Measurements from ENCODE around the gene PKP1.

The PKP1 gene

GRCh38 chr1:201366696-201367095 is 83.4 kb downstream of the PKP1 start:
- DNase-seq (no peak), ATAC-seq (no peak)
- Mint-ChIP-seq H3K9me3 (no peaks in the 10 kb centered on the region), H3K27me3 (peaks cover 53% of the 10 kb centered on the region), H3K4me3 (no peak overlapping the region), H3K4me1 (no peaks in the 10 kb centered on the region), H3K27ac (no peak overlapping the region)

DNA sequence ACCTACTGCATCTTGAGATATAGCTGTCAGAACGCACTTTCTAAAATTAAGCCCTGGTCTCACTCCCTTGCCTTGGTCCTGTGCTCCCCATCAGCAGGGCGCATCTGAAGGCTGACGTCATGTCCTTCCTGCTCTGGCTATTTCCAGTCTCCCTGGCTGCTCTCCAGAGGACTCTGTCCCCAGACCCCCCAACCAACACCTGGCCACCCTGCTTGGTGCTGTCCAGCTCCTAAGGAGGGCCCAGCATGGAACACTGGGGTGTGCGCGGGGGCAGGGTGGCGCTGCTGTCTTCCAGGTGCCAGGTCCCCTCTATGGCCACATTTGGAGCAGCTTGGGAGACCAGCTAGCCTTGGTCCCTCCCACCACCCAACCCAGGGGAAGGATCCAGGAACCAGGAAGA is 85.9 kb downstream of the PKP1 start:
- no peak overlapping the region for H3K4me3 Mint-ChIP-seq
- no peak overlapping the region for H3K27ac Mint-ChIP-seq
- ATAC-seq (no peak), DNase-seq (no peak)
- H3K4me1 Mint-ChIP-seq = no peaks in the 10 kb centered on the region
- H3K27me3 Mint-ChIP-seq = peaks cover 55% of the 10 kb centered on the region
- no peaks in the 10 kb centered on the region for H3K9me3 Mint-ChIP-seq

- Mint-ChIP-seq H3K27ac (no peak overlapping the region), H3K27me3 (peaks cover 63% of the 10 kb centered on the region), H3K4me1 (no peaks in the 10 kb centered on the region), H3K9me3 (no peaks in the 10 kb centered on the region), H3K4me3 (no peak overlapping the region)
- DNase-seq = no peak
- ATAC-seq = no peak
Observed at GRCh38 chr1:201370500-201370899, 87.2 kb downstream of the PKP1 start.

- Mint-ChIP-seq H3K4me1 (no peaks in the 10 kb centered on the region), H3K27ac (no peak overlapping the region), H3K27me3 (peaks cover 71% of the 10 kb centered on the region), H3K4me3 (no peak overlapping the region), H3K9me3 (no peaks in the 10 kb centered on the region)
- ATAC-seq = no peak
- no peak for DNase-seq
Observed at GRCh38 chr1:201371276-201371675, 88.0 kb downstream of the PKP1 start.

DNA sequence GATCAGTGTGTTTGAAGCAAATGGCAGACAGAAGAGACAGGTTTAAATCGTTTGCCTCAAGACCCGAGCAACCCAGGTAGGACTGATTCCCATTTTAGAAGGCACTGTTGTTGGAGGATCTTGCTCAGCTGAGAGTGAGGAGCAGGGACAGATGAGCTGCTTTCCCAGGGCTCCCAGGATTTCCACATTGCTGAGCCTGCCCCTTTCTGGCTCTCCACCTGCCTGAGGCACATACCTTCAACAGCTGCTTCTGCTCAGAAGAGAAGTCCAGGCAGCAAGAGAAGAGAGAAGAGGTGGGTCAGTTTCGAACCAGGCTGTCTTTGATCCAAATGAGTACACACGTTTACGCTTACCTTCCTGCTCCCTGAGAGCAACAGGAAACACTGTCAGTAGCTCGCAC is 88.5 kb downstream of the PKP1 start:
- Mint-ChIP-seq H3K27ac (no peak overlapping the region), H3K4me3 (no peak overlapping the region), H3K9me3 (no peaks in the 10 kb centered on the region), H3K4me1 (no peaks in the 10 kb centered on the region), H3K27me3 (peaks cover 73% of the 10 kb centered on the region)
- DNase-seq = no peak
- ATAC-seq = no peak

- Mint-ChIP-seq H3K9me3 (no peaks in the 10 kb centered on the region), H3K27me3 (peaks cover 53% of the 10 kb centered on the region), H3K27ac (no peak overlapping the region), H3K4me3 (no peak overlapping the region), H3K4me1 (no peaks in the 10 kb centered on the region)
- DNase-seq = no peak
- no peak for ATAC-seq
Observed at GRCh38 chr1:201374364-201374763, 91.1 kb downstream of the PKP1 start.

GRCh38 chr1:201375169-201375568 is 91.9 kb downstream of the PKP1 start:
- Mint-ChIP-seq H3K9me3 (no peaks in the 10 kb centered on the region), H3K27ac (no peak overlapping the region)

DNA sequence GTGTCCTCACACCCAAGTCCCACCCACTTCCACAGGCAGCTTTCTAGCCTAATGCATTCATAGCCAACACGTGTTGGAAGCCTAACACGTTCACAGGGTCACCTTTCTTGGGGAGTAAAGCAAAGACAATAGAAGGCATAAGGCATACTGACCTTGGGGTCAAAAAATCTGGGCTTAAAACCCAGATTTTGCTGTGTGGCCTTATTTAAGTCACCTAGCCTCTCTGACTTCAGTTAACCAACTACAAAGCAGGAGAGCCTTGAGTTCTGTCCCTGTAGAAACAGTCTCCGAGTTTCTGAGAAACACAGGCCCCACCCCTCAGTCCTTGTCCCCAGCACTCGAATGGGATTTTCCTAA is 92.8 kb downstream of the PKP1 start:
- H3K9me3 Mint-ChIP-seq = no peaks in the 10 kb centered on the region

More at GRCh38 chr1:201375169-201375568, 91.9 kb downstream of the PKP1 start:
- no peaks in the 10 kb centered on the region for H3K4me1 Mint-ChIP-seq
- DNase-seq = no peak
- ATAC-seq = no peak
- H3K27me3 Mint-ChIP-seq = peaks cover 50% of the 10 kb centered on the region
- H3K4me3 Mint-ChIP-seq = no peak overlapping the region

GRCh38 chr1:201376464-201377374 is 93.4 kb downstream of the PKP1 start:
- no peak overlapping the region for H3K4me3 Mint-ChIP-seq
- H3K27ac Mint-ChIP-seq = no peak overlapping the region
- peaks cover 38% of the 10 kb centered on the region for H3K27me3 Mint-ChIP-seq
- no peak for DNase-seq
- H3K4me1 Mint-ChIP-seq = no peaks in the 10 kb centered on the region
- H3K9me3 Mint-ChIP-seq = no peaks in the 10 kb centered on the region
- no peak for ATAC-seq

More for the DNA sequence above, 92.8 kb downstream of the PKP1 start:
- peaks cover 44% of the 10 kb centered on the region for H3K27me3 Mint-ChIP-seq
- DNase-seq = no peak
- H3K27ac Mint-ChIP-seq = no peak overlapping the region
- H3K4me3 Mint-ChIP-seq = no peak overlapping the region
- H3K4me1 Mint-ChIP-seq = no peaks in the 10 kb centered on the region
- ATAC-seq = no peak

GRCh38 chr1:201377611-201378092 is 94.3 kb downstream of the PKP1 start, which contains the start of gene TNNT2:
TNNT2 (minus strand) TSS chr1:201377680; CDS start chr1:201373254, 4,426 bp downstream.
- DNase-seq = no peak
- peaks cover 29% of the 10 kb centered on the region for H3K27me3 Mint-ChIP-seq
- H3K4me3 Mint-ChIP-seq = no peak within 1 kb of the TSS
- H3K27ac Mint-ChIP-seq = no peak within 1 kb of the TSS
- no peaks in the 10 kb centered on the region for H3K4me1 Mint-ChIP-seq
- H3K9me3 Mint-ChIP-seq = no peaks in the 10 kb centered on the region
- no peak for ATAC-seq

GRCh38 chr1:201378804-201379203 is 95.5 kb downstream of the PKP1 start:
- H3K4me1 Mint-ChIP-seq = no peaks in the 10 kb centered on the region
- H3K27me3 Mint-ChIP-seq = peaks cover 18% of the 10 kb centered on the region
- no peak for ATAC-seq
- no peaks in the 10 kb centered on the region for H3K9me3 Mint-ChIP-seq
- H3K27ac Mint-ChIP-seq = peak overlapping the region in 1 of 2 donors; percentile 6
- no peak for DNase-seq
- no peak overlapping the region for H3K4me3 Mint-ChIP-seq

GRCh38 chr1:201379733-201380242 is 96.5 kb downstream of the PKP1 start:
- no peak for ATAC-seq
- Mint-ChIP-seq H3K4me1 (no peaks in the 10 kb centered on the region), H3K27ac (no peak overlapping the region), H3K27me3 (peaks cover 25% of the 10 kb centered on the region), H3K9me3 (no peaks in the 10 kb centered on the region), H3K4me3 (no peak overlapping the region)
- no peak for DNase-seq

- H3K27ac Mint-ChIP-seq = peak overlapping the region in 1 of 2 donors; percentile 54
- H3K4me1 Mint-ChIP-seq = no peaks in the 10 kb centered on the region
- no peak overlapping the region for H3K4me3 Mint-ChIP-seq
- H3K9me3 Mint-ChIP-seq = no peaks in the 10 kb centered on the region
- DNase-seq (no peak), ATAC-seq (no peak)
- peaks cover 25% of the 10 kb centered on the region for H3K27me3 Mint-ChIP-seq
Observed at GRCh38 chr1:201381130-201381529, 97.8 kb downstream of the PKP1 start.
